PC-9 (cell line): ENCODE data around the gene BTRC.

Experiments used
- EZH2 ChIP-seq: fragments of 200-600 bp; sonication (generic); IDR thresholded peaks from 2 replicates; pipeline ENCODE4 v1.8.0; 2017; ENCODE audit warnings: antibody characterized with exemption, low read depth
- TF ChIP-seq, protein P1 (sequence below): fragments of 200-600 bp; sonication (generic); conservative IDR thresholded peaks from 2 replicates; pipeline ENCODE4 v1.6.1; 2017; ENCODE audit warnings: mixed run types, antibody characterized with exemption, mild to moderate bottlenecking, moderate library complexity

DNA sequence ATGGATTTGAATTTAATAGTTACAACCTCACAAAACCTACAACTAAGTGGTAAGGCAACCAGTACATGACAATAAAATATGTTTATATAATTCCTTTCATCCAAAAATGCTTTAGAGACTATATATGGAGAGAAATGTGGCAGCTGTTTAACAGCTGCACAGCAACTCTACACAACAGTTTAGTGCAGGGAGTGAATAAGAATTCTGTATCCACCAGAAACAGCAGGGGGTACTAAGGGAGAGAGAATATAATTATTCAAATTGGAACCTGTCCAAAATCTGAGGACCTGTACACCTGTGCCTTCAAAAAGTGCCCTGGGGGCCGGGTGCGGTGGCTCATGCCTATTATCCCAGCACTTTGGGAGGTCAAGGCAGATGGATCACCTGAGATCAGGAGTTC is 184.5 kb downstream of the BTRC start:
- TF ChIP-seq, protein P1, sequence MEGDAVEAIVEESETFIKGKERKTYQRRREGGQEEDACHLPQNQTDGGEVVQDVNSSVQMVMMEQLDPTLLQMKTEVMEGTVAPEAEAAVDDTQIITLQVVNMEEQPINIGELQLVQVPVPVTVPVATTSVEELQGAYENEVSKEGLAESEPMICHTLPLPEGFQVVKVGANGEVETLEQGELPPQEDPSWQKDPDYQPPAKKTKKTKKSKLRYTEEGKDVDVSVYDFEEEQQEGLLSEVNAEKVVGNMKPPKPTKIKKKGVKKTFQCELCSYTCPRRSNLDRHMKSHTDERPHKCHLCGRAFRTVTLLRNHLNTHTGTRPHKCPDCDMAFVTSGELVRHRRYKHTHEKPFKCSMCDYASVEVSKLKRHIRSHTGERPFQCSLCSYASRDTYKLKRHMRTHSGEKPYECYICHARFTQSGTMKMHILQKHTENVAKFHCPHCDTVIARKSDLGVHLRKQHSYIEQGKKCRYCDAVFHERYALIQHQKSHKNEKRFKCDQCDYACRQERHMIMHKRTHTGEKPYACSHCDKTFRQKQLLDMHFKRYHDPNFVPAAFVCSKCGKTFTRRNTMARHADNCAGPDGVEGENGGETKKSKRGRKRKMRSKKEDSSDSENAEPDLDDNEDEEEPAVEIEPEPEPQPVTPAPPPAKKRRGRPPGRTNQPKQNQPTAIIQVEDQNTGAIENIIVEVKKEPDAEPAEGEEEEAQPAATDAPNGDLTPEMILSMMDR: no peak
- TF ChIP-seq EZH2: no peak
